ENCODE measurements around the gene TMEM106C. TPM values are rescaled to one million over a fixed set of nuclear protein-coding genes. Genes with fewer than 3 reads are reported as not detected.

Gene TMEM106C
- 10 to 100 TPM; 26.7 to 79.3 (median 43.5) TPM for total RNA-seq

GRCh38 chr12:47963340-47964040 lies at the start of gene TMEM106C:
TMEM106C (plus strand) TSS chr12:47963596; CDS start chr12:47964237, 641 bp downstream.
- Histone ChIP-seq H3K27ac (no peak within 1 kb of the TSS), H3K4me1 (replicated peaks in 1 of 2) (peaks cover 3 to 4% of the 10 kb centered on the region in 2 donors)

DNA sequence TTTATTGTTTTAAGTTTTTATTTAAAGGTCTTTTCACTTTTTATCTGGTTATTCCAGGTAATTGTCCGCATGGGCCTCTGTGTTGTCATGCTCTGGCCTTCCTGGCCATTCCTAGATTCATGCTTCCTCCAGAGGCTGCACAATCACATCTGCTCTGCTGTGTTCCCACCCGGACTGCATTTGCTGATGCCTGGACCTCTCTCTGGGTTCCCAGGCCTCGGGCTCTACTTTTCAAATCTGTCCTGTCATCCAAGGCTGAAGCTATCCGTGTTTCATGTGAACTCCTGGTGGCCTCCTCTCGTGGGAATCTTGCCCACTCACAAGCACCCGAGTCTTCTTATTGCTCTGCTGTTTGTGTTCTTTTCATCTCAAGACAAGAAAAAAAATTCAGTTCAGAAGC lies 42.5 kb upstream of the TMEM106C start:
- Histone ChIP-seq H3K27ac (no peak overlapping the region), H3K4me1 (replicated peaks in 1 of 2) (no peaks in the 10 kb centered on the region), H3K4me3 (no peak overlapping the region)
- in situ Hi-C loops (cut with MboI; ENCODE audit: low pct_unique_long_range_greater_than_20kb in 2 of 9, low sequenced_read_pairs in 9 of 9, unreplicated experiment in 9 of 9) = no loop called here
- WGBS, 10 experiments = 20 to 78% (median 69%) methylated on average over 2 to 6 of the region's 6 CpGs; no CpG with 5 or more reads in 1 of the 10 experiments
- peak in 1 of 8 experiments; percentile 20 for ATAC-seq (replicated peaks in 6 of 8)

More at GRCh38 chr12:47963340-47964040, at the start of gene TMEM106C:
- 0 to 7% (median 1%) methylated on average over 1 to 39 of the region's 59 CpGs; no CpG with 5 or more reads in 3 of the 10 experiments for WGBS, 10 experiments
- ATAC-seq (replicated peaks in 6 of 8) = peak; percentile 91 to 98 (median 97)
- peak within 1 kb of the TSS; percentile 52 to 75 (median 67) for H3K4me3 ChIP-seq
- in situ Hi-C loops (cut with MboI; ENCODE audit: low pct_unique_long_range_greater_than_20kb in 2 of 9, low sequenced_read_pairs in 9 of 9, unreplicated experiment in 9 of 9) = no loop called here

DNA sequence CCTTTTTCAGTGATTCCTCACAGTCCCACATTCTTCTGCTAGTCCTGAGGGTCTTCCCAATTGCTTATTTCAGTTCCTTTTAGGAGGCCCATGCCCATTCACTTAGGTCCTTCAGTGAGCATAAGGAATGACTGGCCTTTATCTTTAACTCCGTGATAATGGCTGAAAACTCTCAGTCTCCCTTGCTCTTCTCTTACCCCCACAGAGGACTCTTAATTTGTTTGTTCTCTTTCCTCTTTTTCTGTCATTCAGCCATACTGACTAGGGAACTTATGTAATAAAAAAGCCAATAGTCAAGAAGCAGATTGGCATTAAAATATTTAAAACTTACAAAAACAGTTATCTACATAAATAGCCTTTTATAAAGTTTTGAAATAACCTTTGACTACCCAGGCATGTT lies 41.5 kb upstream of the TMEM106C start:
- Histone ChIP-seq H3K4me1 (replicated peaks in 1 of 2) (no peaks in the 10 kb centered on the region), H3K4me3 (no peak overlapping the region), H3K27ac (no peak overlapping the region)
- WGBS, 10 experiments = 0 to 100% (median 56%) methylated on average over 1 of the region's 1 CpG; no CpG with 5 or more reads in 2 of the 10 experiments
- no peak for ATAC-seq (replicated peaks in 6 of 8)
- in situ Hi-C loops (cut with MboI; ENCODE audit: low pct_unique_long_range_greater_than_20kb in 2 of 9, low sequenced_read_pairs in 9 of 9, unreplicated experiment in 9 of 9) = no loop called here

- Histone ChIP-seq H3K4me1 (replicated peaks in 1 of 2) (no peaks in the 10 kb centered on the region), H3K4me3 (no peak overlapping the region), H3K27ac (no peak overlapping the region)
- in situ Hi-C loops (cut with MboI; ENCODE audit: low pct_unique_long_range_greater_than_20kb in 2 of 9, low sequenced_read_pairs in 9 of 9, unreplicated experiment in 9 of 9) = loop anchor here in 1 of 9 experiments (25.0 kb wide), 1 partner anchor 685 kb away; no protein-coding TSS in a partner anchor
- ATAC-seq (replicated peaks in 6 of 8) = no peak
- 30 to 89% (median 50%) methylated on average over 1 to 2 of the region's 3 CpGs; no CpG with 5 or more reads in 6 of the 10 experiments for WGBS, 10 experiments
Measured at GRCh38 chr12:47927346-47927745, 36.0 kb upstream of the TMEM106C start.

DNA sequence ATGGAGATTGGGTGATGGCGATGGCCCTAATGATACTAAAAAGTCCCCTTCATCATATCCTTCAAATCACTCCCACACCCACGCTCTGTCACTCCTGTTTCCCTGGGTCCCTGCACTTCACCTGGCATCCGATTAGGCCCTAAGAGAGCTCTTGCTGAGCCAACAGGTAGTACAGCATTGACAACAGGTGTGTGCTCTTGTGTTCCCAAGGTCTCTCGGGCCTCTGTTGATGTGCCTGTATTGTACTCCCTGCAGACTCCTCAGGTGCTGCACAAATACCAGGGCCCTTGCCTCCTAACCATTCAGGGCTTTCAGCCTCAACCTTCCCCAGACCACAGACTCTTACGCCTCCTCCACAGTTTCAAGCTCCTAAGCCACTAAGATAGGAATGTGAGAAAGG lies 32.8 kb upstream of the TMEM106C start:
- 40 to 100% (median 96%) methylated on average over 1 to 2 of the region's 5 CpGs; no CpG with 5 or more reads in 2 of the 10 experiments for WGBS, 10 experiments
- no peak for ATAC-seq (replicated peaks in 6 of 8)
- Histone ChIP-seq H3K4me1 (replicated peaks in 1 of 2) (no peaks in the 10 kb centered on the region), H3K4me3 (no peak overlapping the region), H3K27ac (no peak overlapping the region)
- in situ Hi-C loops (cut with MboI; ENCODE audit: low pct_unique_long_range_greater_than_20kb in 2 of 9, low sequenced_read_pairs in 9 of 9, unreplicated experiment in 9 of 9) = loop anchor here in 1 of 9 experiments (25.0 kb wide), 1 partner anchor 682 kb away; no protein-coding TSS in a partner anchor

DNA sequence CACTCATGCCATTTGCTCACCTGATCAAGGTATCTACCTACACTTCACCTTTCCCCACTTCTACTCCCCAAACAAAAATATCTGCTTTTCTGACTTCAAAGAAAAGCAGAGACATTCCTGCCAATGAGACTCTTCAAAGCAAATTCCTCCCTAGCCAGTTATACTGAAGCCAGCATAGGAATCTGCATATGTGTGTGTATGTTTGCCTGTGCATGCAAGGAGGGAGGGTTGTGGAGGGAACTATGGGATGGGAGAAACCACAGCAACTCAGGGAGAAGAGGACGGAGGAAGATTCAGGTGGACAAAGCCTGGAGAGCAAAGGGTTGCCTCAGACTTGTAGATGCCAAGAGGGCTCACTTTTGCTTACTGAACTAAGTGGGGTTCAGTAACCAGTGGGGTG lies 32.2 kb upstream of the TMEM106C start:
- in situ Hi-C loops (cut with MboI; ENCODE audit: low pct_unique_long_range_greater_than_20kb in 2 of 9, low sequenced_read_pairs in 9 of 9, unreplicated experiment in 9 of 9) = loop anchor here in 1 of 9 experiments (25.0 kb wide), 1 partner anchor 681 kb away; no protein-coding TSS in a partner anchor
- 0 to 78% (median 67%) methylated on average over 1 of the region's 1 CpG; no CpG with 5 or more reads in 5 of the 10 experiments for WGBS, 10 experiments
- H3K4me1 ChIP-seq (replicated peaks in 1 of 2) = no peaks in the 10 kb centered on the region
- no peak overlapping the region for H3K27ac ChIP-seq
- no peak overlapping the region for H3K4me3 ChIP-seq
- peak in 3 of 8 experiments; percentile 39 to 69 (median 60) for ATAC-seq (replicated peaks in 6 of 8)

DNA sequence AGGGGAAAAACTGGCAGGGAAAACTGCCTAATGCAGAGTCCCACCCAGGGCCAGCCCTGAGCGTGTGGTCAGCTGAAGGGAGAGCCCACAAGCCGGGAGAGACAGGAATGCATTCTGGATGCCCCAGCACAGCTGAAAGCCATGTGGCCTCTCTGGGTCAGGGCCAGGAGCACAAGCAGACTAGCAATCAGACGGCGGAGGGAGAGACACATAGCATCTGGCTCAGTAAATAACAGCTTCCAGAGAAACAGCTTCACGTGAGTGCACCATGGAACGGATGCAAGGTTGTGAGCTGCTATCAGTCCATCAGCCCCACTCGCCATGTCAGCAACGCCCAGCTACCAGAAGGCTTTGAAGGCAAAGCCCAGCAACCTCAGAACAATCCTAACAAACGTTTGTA lies 28.2 kb upstream of the TMEM106C start:
- H3K4me1 ChIP-seq (replicated peaks in 1 of 2) = no peaks in the 10 kb centered on the region
- H3K4me3 ChIP-seq = no peak overlapping the region
- ATAC-seq (replicated peaks in 6 of 8) = peak in 5 of 8 experiments; percentile 36 to 93 (median 89)
- 4 to 81% (median 46%) methylated on average over 1 to 9 of the region's 9 CpGs; no CpG with 5 or more reads in 2 of the 10 experiments for WGBS, 10 experiments
- in situ Hi-C loops (cut with MboI; ENCODE audit: low pct_unique_long_range_greater_than_20kb in 2 of 9, low sequenced_read_pairs in 9 of 9, unreplicated experiment in 9 of 9) = loop anchor here in 1 of 9 experiments (25.0 kb wide), 1 partner anchor 677 kb away; no protein-coding TSS in a partner anchor
- no peak overlapping the region for H3K27ac ChIP-seq

GRCh38 chr12:47938093-47938492 lies 25.3 kb upstream of the TMEM106C start:
- in situ Hi-C loops (cut with MboI; ENCODE audit: low pct_unique_long_range_greater_than_20kb in 2 of 9, low sequenced_read_pairs in 9 of 9, unreplicated experiment in 9 of 9) = loop anchor here in 1 of 9 experiments (25.0 kb wide), 1 partner anchor 674 kb away; no protein-coding TSS in a partner anchor
- Histone ChIP-seq H3K4me1 (replicated peaks in 1 of 2) (no peaks in the 10 kb centered on the region), H3K4me3 (no peak overlapping the region), H3K27ac (no peak overlapping the region)
- ATAC-seq (replicated peaks in 6 of 8) = no peak
- WGBS, 10 experiments = 71 to 100% (median 92%) methylated on average over 1 of the region's 1 CpG; no CpG with 5 or more reads in 4 of the 10 experiments

DNA sequence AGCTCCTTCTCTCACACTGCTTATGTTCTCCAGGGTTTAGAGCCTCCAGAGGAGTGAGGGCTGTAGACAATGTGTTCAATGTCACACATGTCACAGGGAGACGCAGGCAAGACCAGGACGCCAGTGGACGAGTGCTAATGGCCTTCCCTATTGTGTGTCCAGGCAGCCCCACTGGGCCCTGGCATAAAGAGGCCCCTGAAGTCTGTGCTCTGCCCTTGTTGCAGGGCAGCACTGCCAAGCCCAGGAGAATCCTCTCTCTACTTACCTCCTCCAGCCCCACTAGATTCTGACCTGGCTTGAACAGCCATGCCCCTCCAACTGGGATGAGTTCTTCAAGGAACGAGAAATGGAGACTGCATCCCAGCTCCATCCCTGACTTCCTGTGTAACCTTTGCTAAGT lies 24.8 kb upstream of the TMEM106C start:
- no peak for ATAC-seq (replicated peaks in 6 of 8)
- Histone ChIP-seq H3K27ac (no peak overlapping the region), H3K4me3 (no peak overlapping the region), H3K4me1 (replicated peaks in 1 of 2) (no peaks in the 10 kb centered on the region)
- 20 to 100% (median 100%) methylated on average over 1 to 4 of the region's 4 CpGs; no CpG with 5 or more reads in 4 of the 10 experiments for WGBS, 10 experiments
- in situ Hi-C loops (cut with MboI; ENCODE audit: low pct_unique_long_range_greater_than_20kb in 2 of 9, low sequenced_read_pairs in 9 of 9, unreplicated experiment in 9 of 9) = loop anchor here in 1 of 9 experiments (25.0 kb wide), 1 partner anchor 674 kb away; no protein-coding TSS in a partner anchor

- Histone ChIP-seq H3K4me3 (no peak overlapping the region), H3K27ac (no peak overlapping the region), H3K4me1 (replicated peaks in 1 of 2) (no peaks in the 10 kb centered on the region)
- 63 to 100% (median 80%) methylated on average over 1 to 6 of the region's 6 CpGs; no CpG with 5 or more reads in 6 of the 10 experiments for WGBS, 10 experiments
- no peak for ATAC-seq (replicated peaks in 6 of 8)
- in situ Hi-C loops (cut with MboI; ENCODE audit: low pct_unique_long_range_greater_than_20kb in 2 of 9, low sequenced_read_pairs in 9 of 9, unreplicated experiment in 9 of 9) = loop anchor here in 1 of 9 experiments (25.0 kb wide), 1 partner anchor 673 kb away; no protein-coding TSS in a partner anchor
Measured at GRCh38 chr12:47939009-47939601, 24.3 kb upstream of the TMEM106C start.

DNA sequence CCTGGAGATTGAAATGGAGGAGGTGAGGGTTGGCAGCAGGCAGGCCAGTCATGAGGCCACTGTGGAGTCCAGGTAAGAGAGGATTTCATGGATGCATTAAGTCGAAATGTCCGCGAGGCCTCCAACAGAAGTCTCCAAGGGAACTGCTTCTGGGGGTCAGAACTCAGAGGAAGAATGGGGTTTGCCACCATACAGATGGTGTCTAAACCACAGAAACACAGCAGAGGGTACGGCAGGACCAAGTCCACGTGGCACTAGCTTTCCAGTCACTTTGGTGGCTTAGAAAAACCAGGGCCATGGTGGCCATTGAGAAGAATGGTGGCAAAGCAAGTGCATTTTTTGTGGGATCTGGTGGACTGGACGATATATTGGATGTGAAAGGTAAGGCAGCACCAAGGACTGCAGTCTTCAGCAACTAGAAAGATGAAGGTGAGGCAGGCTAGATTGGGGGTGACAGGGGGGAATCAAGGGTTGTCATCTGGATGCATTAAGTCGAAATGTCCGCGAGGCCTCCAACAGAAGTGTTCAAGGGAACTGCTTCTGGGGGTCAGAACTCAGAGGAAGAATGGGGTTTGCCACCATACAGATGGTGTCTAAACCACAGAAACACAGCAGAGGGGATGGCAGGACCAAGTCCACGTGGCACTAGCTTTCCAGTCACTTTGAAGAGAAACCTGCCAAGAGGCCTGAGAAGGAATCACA lies 22.5 kb upstream of the TMEM106C start:
- 81 to 96% (median 91%) methylated on average over 2 to 9 of the region's 10 CpGs; no CpG with 5 or more reads in 2 of the 10 experiments for WGBS, 10 experiments
- H3K27ac ChIP-seq = no peak overlapping the region

GRCh38 chr12:47941475-47941780 lies 22.0 kb upstream of the TMEM106C start:
- H3K4me3 ChIP-seq = no peak overlapping the region
- in situ Hi-C loops (cut with MboI; ENCODE audit: low pct_unique_long_range_greater_than_20kb in 2 of 9, low sequenced_read_pairs in 9 of 9, unreplicated experiment in 9 of 9) = loop anchor here in 1 of 9 experiments (25.0 kb wide), 1 partner anchor 671 kb away; no protein-coding TSS in a partner anchor
- no peaks in the 10 kb centered on the region for H3K4me1 ChIP-seq (replicated peaks in 1 of 2)
- WGBS, 10 experiments = 70 to 100% (median 100%) methylated on average over 2 to 8 of the region's 9 CpGs; no CpG with 5 or more reads in 5 of the 10 experiments
- no peak overlapping the region for H3K27ac ChIP-seq
- no peak for ATAC-seq (replicated peaks in 6 of 8)

More for the DNA sequence above, 22.5 kb upstream of the TMEM106C start:
- Histone ChIP-seq H3K4me1 (replicated peaks in 1 of 2) (no peaks in the 10 kb centered on the region), H3K4me3 (no peak overlapping the region)
- ATAC-seq (replicated peaks in 6 of 8) = no peak
- in situ Hi-C loops (cut with MboI; ENCODE audit: low pct_unique_long_range_greater_than_20kb in 2 of 9, low sequenced_read_pairs in 9 of 9, unreplicated experiment in 9 of 9) = loop anchor here in 1 of 9 experiments (25.0 kb wide), 1 partner anchor 671 kb away; no protein-coding TSS in a partner anchor

Measured in motor neuron (in vitro differentiated cells).